HUES48 (cell line): ENCODE measurements around the gene SELENON.

Source experiments
- H3K27ac ChIP-seq: one replicate; pipeline ENCODE4 v1.7.0; 2013; ENCODE audit warnings: low read depth, low read length, inconsistent platforms
- H3K27me3 ChIP-seq: 2 replicates; pipeline ENCODE4 v1.6.1; 2013; ENCODE audit warnings: mild to moderate bottlenecking, low read length; ENCODE audit not compliant: control insufficient read depth, insufficient read depth
- H3K36me3 ChIP-seq: 2 replicates; pipeline ENCODE4 v1.6.1; 2013; ENCODE audit warnings: low read length; ENCODE audit not compliant: control insufficient read depth, insufficient read depth
- H3K4me1 ChIP-seq: 2 replicates; pipeline ENCODE4 v1.6.1; 2013; ENCODE audit warnings: mild to moderate bottlenecking, low read length; ENCODE audit not compliant: control insufficient read depth, insufficient read depth
- H3K4me3 ChIP-seq: 2 replicates; pipeline ENCODE4 v1.5.1; 2013; ENCODE audit warnings: mild to moderate bottlenecking, low read depth, low read length
- H3K9ac ChIP-seq: 2 replicates; pipeline ENCODE4 v1.6.1; 2013; ENCODE audit warnings: mild to moderate bottlenecking, low read depth, low read length, moderate library complexity
- H3K9me3 ChIP-seq: 2 replicates; pipeline ENCODE4 v1.6.1; 2013; ENCODE audit warnings: low read length; ENCODE audit not compliant: control insufficient read depth, insufficient read depth

The SELENON gene

DNA sequence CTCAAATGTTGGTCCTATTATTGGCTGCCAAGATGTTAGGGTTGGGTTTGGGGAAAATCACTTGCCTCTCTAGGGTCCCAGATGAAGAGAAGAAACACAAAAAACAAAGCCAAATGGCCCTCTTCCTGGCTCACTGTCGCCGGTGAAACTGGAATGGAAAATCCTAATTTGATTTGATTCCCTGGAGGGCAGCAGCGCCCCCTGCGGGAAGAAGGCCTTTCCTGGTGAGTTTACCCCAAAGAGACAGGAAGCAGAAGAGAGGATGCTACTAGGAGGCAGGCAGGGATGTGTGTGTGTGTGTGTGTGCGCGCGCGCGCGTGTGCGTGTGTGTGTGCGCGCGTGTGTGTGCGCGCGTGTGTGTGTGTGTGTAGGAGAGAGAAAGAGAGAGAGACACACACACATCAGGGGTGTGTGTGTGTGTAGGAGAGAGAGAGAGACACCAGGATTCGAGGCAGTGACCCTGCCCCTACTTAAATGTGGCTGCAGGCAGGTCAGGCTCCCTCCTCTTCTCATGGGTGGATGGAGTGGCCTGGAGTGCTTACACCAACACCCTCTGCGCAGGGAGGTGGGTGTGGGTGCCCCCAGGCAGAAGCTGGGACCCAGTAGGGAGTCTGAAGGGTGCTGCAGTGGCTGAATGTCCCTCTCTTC, 3.1 kb upstream of the SELENON start:
- no peak overlapping the region for H3K4me3 ChIP-seq
- no peaks in the 10 kb centered on the region for H3K9me3 ChIP-seq
- no peaks in the 10 kb centered on the region for H3K27me3 ChIP-seq
- peaks cover 5% of the 10 kb centered on the region; the same call in 1 of the 2 replicates for H3K4me1 ChIP-seq
- H3K36me3 ChIP-seq, result no peaks in the 10 kb centered on the region
- no peak overlapping the region for H3K27ac ChIP-seq
- no peak overlapping the region for H3K9ac ChIP-seq

DNA sequence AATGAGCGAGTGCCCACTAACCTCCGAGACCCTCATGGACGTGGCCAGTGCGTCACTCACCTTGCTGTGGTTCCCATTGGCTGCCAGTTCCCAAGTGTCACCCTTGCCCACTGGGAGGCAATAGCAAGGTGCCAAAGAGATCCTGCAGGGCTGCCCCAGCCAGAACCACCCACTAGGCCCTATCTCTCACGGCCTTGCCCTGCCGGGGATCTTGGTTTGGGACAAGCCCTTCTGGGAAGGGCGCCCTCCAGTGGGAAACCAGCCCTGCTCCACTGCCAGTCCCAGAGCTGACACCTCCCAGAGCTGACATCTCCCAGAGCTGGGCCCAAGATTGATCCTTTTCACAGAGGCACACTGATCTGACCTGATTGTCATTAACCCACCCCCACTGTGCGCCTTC, 2.1 kb upstream of the SELENON start:
- H3K36me3 ChIP-seq, result no peaks in the 10 kb centered on the region
- H3K4me3 ChIP-seq, result no peak overlapping the region
- no peaks in the 10 kb centered on the region for H3K9me3 ChIP-seq
- peaks cover 5% of the 10 kb centered on the region; the same call in 1 of the 2 replicates for H3K4me1 ChIP-seq
- H3K27me3 ChIP-seq, result no peaks in the 10 kb centered on the region
- no peak overlapping the region for H3K9ac ChIP-seq
- H3K27ac ChIP-seq, result no peak overlapping the region

GRCh38 chr1:25798666-25799351, 1.2 kb upstream of the SELENON start:
- H3K36me3 ChIP-seq, result no peaks in the 10 kb centered on the region
- H3K27ac ChIP-seq, result no peak overlapping the region
- peaks cover 5% of the 10 kb centered on the region; the same call in 1 of the 2 replicates for H3K4me1 ChIP-seq
- H3K4me3 ChIP-seq, result no peak overlapping the region
- H3K9me3 ChIP-seq, result no peaks in the 10 kb centered on the region
- H3K27me3 ChIP-seq, result no peaks in the 10 kb centered on the region
- no peak overlapping the region for H3K9ac ChIP-seq

DNA sequence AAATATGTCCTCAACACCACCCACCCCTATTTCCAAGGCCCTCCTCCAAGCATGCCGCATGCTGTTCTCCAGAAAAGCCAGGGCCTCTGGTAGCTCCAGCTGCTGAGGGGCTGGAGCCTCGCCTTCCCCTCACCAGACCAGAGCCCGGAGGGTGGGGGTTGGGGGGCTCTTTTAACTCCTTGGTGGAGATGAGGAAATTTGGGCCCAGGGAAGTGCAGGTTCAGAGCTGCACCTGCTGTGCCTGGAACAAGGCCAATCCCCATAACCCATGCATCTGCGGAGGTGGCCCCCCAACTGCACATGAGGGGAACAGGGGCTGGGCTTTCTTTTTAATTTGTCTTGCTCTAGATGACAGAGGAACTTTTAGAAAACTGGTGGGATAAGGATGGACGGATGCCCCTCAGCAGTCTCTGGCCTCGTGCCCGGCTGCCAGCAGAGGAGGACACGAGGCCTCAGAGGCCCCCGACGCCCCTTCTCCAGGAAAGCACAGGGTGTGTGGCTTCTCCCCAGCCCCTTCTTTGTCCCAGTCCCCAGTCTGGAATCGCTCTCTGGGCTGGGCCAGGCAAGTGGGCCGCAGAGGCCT, 550 bp upstream of the SELENON start:
- Histone ChIP-seq H3K27ac (no peak overlapping the region), H3K9me3 (no peaks in the 10 kb centered on the region), H3K9ac (0 out of 2 replicates have a peak overlapping the region, but pooled peaks have one; percentile 26), H3K4me3 (peak overlapping the region; percentile 51; the same call in 1 of the 2 replicates), H3K36me3 (no peaks in the 10 kb centered on the region), H3K27me3 (no peaks in the 10 kb centered on the region), H3K4me1 (peaks cover 8% of the 10 kb centered on the region; the same call in 1 of the 2 replicates)

GRCh38 chr1:25800703-25801377, 847 bp downstream of the SELENON start:
- Histone ChIP-seq H3K27me3 (no peaks in the 10 kb centered on the region), H3K9ac (no peak overlapping the region), H3K36me3 (peaks cover 9% of the 10 kb centered on the region), H3K27ac (no peak overlapping the region), H3K4me1 (peaks cover 8% of the 10 kb centered on the region; the same call in 1 of the 2 replicates), H3K9me3 (no peaks in the 10 kb centered on the region), H3K4me3 (peak overlapping the region; percentile 64)

DNA sequence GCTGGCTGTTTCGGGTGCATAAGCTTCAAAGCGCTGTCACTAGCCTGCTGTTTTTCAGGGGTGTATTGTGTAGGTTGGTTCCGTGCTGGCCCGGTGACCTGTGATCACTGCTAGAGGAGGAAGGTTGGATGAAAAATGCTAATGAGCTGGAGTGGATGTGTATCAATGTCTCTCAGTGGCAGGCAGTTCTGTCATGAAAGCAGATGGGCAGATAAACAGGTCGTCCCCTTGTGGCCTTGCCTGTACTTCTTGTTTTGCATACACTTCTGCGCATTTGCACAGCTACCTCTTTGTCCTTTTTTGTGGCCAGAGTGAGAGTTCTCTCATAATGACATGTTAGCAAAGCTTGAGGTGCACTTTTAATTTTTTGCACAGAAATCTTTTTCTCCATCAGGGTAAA, 2.9 kb downstream of the SELENON start:
- H3K4me3 ChIP-seq, result no peak overlapping the region

DNA sequence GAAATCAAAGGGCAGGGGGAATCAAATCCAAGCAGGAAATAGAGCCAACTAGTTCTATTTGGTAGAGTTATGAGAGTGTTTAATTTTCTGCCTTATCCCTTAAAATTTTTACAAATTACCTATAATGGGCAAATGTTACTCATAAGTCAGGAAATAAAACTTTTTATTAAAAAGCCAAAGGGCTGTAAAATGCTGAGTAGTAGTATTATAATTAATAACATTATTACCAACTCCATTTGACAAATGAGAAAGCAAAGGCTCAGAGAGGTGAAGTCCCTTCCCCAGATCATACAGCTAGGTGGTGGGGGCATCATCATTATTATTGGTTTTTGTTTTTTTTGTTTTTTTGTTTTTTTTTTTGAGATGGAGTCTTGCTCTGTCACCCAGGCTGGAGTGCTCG, 3.4 kb downstream of the SELENON start:
- H3K36me3 ChIP-seq, result peaks cover 30% of the 10 kb centered on the region
- no peaks in the 10 kb centered on the region for H3K9me3 ChIP-seq
- no peak overlapping the region for H3K4me3 ChIP-seq
- no peak overlapping the region for H3K9ac ChIP-seq
- peaks cover 3% of the 10 kb centered on the region; the same call in 1 of the 2 replicates for H3K4me1 ChIP-seq
- no peaks in the 10 kb centered on the region for H3K27me3 ChIP-seq
- no peak overlapping the region for H3K27ac ChIP-seq

More for the DNA sequence above, 2.9 kb downstream of the SELENON start:
- H3K27ac ChIP-seq, result no peak overlapping the region
- H3K4me1 ChIP-seq, result peaks cover 3% of the 10 kb centered on the region; the same call in 1 of the 2 replicates
- H3K36me3 ChIP-seq, result peaks cover 26% of the 10 kb centered on the region
- no peak overlapping the region for H3K9ac ChIP-seq
- no peaks in the 10 kb centered on the region for H3K9me3 ChIP-seq
- H3K27me3 ChIP-seq, result no peaks in the 10 kb centered on the region

GRCh38 chr1:25804244-25804963, 4.4 kb downstream of the SELENON start:
- Histone ChIP-seq H3K36me3 (peaks cover 41% of the 10 kb centered on the region), H3K27me3 (no peaks in the 10 kb centered on the region), H3K27ac (no peak overlapping the region), H3K4me1 (peaks cover 3% of the 10 kb centered on the region; the same call in 1 of the 2 replicates), H3K9ac (no peak overlapping the region), H3K4me3 (no peak overlapping the region), H3K9me3 (no peaks in the 10 kb centered on the region)

DNA sequence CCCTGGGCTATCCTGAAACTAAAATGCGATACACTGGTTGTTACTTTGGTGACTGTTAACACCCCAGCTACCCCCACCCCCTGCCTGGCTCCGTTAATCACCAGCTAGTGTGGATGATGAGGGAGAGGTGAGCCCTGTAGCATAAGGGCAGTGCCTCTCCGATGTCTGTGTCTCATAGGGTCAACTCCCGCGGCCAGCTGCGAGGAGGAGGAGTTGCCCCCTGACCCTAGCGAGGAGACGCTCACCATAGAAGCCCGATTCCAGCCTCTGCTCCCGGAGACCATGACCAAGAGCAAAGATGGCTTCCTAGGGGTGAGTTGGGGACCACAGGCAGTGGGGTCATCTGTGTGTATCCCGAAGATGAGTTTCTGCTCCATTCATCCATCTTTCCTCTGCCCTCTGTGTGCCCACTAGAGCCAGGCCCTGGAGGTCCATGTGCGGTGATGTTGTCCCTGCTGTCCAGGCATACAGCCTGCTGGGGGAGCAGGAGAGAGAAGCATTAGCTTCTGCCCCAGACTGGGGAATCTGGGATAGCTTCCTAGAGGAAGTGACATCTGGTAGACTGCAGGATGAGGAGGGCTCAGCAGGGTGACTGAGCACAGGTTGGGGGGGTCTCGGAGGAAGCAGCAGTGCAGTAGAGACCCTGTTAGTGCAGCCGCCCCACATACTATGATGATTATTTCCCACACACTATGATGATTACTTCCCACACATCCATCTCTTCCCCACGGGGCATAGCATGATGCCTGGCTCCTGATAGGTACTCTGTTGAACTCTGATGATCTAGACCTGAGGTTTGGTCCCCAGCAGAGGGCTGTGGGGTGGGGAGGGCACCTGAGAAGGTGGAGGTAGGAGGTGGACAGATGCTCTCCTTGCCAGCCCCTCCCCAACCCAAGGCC, 5.2 kb downstream of the SELENON start:
- no peak overlapping the region for H3K9ac ChIP-seq
- H3K4me3 ChIP-seq, result no peak overlapping the region
- no peaks in the 10 kb centered on the region for H3K9me3 ChIP-seq
- H3K27ac ChIP-seq, result no peak overlapping the region
- H3K27me3 ChIP-seq, result no peaks in the 10 kb centered on the region
- peaks cover 49% of the 10 kb centered on the region for H3K36me3 ChIP-seq
- H3K4me1 ChIP-seq, result peaks cover 3% of the 10 kb centered on the region; the same call in 1 of the 2 replicates

DNA sequence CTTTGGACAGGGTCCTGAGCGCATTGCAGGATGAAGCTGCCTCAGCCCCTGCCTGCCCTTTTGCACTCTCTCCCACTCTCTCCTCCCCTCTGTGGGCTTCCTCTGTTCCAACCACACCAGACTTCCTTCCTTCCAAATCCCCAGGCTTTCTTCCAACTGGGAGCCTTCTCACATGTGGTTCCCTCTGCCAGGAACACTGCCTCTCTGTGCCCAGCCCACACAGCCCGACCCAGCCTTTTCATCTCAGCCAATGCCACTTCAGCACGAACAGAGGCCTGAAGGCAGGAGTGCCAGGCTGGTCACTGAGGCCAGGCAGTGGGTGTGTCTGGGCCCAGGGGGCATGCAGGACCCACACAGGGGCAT, 5.9 kb downstream of the SELENON start:
- no peak overlapping the region for H3K9ac ChIP-seq

More for the DNA sequence above, 5.9 kb downstream of the SELENON start:
- peaks cover 5% of the 10 kb centered on the region; the same call in 1 of the 2 replicates for H3K4me1 ChIP-seq
- H3K27me3 ChIP-seq, result no peaks in the 10 kb centered on the region
- H3K36me3 ChIP-seq, result peaks cover 54% of the 10 kb centered on the region
- H3K9me3 ChIP-seq, result no peaks in the 10 kb centered on the region
- no peak overlapping the region for H3K4me3 ChIP-seq
- H3K27ac ChIP-seq, result no peak overlapping the region
